ENCODE measurements around the gene PPP1CC. TPM values are rescaled to one million over a fixed set of nuclear protein-coding genes. Genes with fewer than 3 reads are reported as not detected.

The PPP1CC gene
- polyA plus RNA-seq, 1 of the 3 experiments (the other 2 are of a cell fraction), result 62.0 TPM

- H2AFZ ChIP-seq (ENCODE audit: low read depth), result no peak overlapping the region
- H3K9ac ChIP-seq, result no peak overlapping the region
- peaks cover 17% of the 10 kb centered on the region; the same call in 1 of the 2 replicates for H3K79me2 ChIP-seq (ENCODE audit: insufficient read depth)
- DNase-seq, result no peak
- H3K4me2 ChIP-seq, result no peak overlapping the region
- H4K20me1 ChIP-seq (ENCODE audit: insufficient read depth), result peaks cover 9% of the 10 kb centered on the region
- no peaks in the 10 kb centered on the region for H3K9me3 ChIP-seq
- TF ChIP-seq SIN3A (IDR thresholded peaks at IDR 0.05; ENCODE audit: borderline replicate concordance, low read depth, low read length), result no peak
- TF ChIP-seq TEAD4 (IDR thresholded peaks at IDR 0.05; ENCODE audit: borderline replicate concordance, insufficient read depth), result no peak
- TF ChIP-seq, protein P1, sequence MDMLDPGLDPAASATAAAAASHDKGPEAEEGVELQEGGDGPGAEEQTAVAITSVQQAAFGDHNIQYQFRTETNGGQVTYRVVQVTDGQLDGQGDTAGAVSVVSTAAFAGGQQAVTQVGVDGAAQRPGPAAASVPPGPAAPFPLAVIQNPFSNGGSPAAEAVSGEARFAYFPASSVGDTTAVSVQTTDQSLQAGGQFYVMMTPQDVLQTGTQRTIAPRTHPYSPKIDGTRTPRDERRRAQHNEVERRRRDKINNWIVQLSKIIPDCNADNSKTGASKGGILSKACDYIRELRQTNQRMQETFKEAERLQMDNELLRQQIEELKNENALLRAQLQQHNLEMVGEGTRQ (IDR thresholded peaks at IDR 0.05; ENCODE audit: borderline replicate concordance, low read depth, low read length), result no peak
- TF ChIP-seq FOSL2 (IDR thresholded peaks at IDR 0.05; ENCODE audit: borderline replicate concordance, low read depth), result no peak
- TF ChIP-seq ELF1 (IDR thresholded peaks at IDR 0.05), result no peak
- no peak for TF ChIP-seq MEF2A (IDR thresholded peaks at IDR 0.05; ENCODE audit: borderline replicate concordance, low read depth)
- TF ChIP-seq YY1 (IDR thresholded peaks at IDR 0.05; ENCODE audit: low read depth), result no peak
- no peak for TF ChIP-seq EZH2phosphoT487 (IDR thresholded peaks at IDR 0.05; ENCODE audit: borderline replicate concordance, low read depth)
- no peak for TF ChIP-seq FOXJ3 (CRISPR knock-in tag; IDR thresholded peaks at IDR 0.05)
- no peak for TF ChIP-seq RXRA (IDR thresholded peaks at IDR 0.05; ENCODE audit: borderline replicate concordance, low read depth)
- no peak for TF ChIP-seq POLR2AphosphoS5 (IDR thresholded peaks at IDR 0.05; ENCODE audit: low read depth, low read length)
- CTCF ChIA-PET, result interaction anchor here (1.0 to 1.3 kb wide), 2 partner anchors 11 to 167 kb away, joined by 3 to 4 read pairs; no protein-coding TSS in a partner anchor
- no peaks in the 10 kb centered on the region; a peak in 1 of 4 replicates for H3K4me1 ChIP-seq (ENCODE audit: control insufficient read depth in 1 of 2, insufficient read depth in 2 of 2, low read depth in 1 of 2, low read length in 1 of 2)
- H3K9me2 ChIP-seq, result no peaks in the 10 kb centered on the region
- no peak overlapping the region for H3K27ac ChIP-seq (ENCODE audit: low read depth in 2 of 2, low read length in 1 of 2)
- H3K4me3 ChIP-seq (ENCODE audit: low read depth in 2 of 2, low read length in 1 of 2), result no peak overlapping the region
- no peaks in the 10 kb centered on the region for H3F3A ChIP-seq (replicated peaks; ENCODE audit: insufficient read depth)
- peaks cover 57 to 73% of the 10 kb centered on the region in 2 experiments for H3K36me3 ChIP-seq (replicated peaks in 1 of 2; ENCODE audit: control insufficient read depth in 1 of 2, insufficient read depth in 2 of 2, low read length in 1 of 2)
- POLR2A ChIA-PET, result no interaction called here
- H3K27me3 ChIP-seq (ENCODE audit: insufficient read depth), result no peaks in the 10 kb centered on the region
Measured at GRCh38 chr12:110720516-110720915, 22.2 kb downstream of the PPP1CC start.

- DNase-seq, result no peak
- no peaks in the 10 kb centered on the region for H3K9me2 ChIP-seq
- H3F3A ChIP-seq (replicated peaks; ENCODE audit: insufficient read depth), result no peaks in the 10 kb centered on the region
- no peak overlapping the region for H3K4me2 ChIP-seq
- TF ChIP-seq JUND (IDR thresholded peaks at IDR 0.05), result no peak
- TF ChIP-seq GATA2 (CRISPR knock-in tag; IDR thresholded peaks at IDR 0.05), result no peak
- TF ChIP-seq, protein P2, sequence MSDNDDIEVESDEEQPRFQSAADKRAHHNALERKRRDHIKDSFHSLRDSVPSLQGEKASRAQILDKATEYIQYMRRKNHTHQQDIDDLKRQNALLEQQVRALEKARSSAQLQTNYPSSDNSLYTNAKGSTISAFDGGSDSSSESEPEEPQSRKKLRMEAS (IDR thresholded peaks at IDR 0.05; ENCODE audit: low read depth), result no peak
- TF ChIP-seq ELF1 (IDR thresholded peaks at IDR 0.05), result no peak
- TF ChIP-seq NFIC (IDR thresholded peaks at IDR 0.05; ENCODE audit: borderline replicate concordance), result no peak
- no peak for TF ChIP-seq CTCF (IDR thresholded peaks at IDR 0.05)
- TF ChIP-seq FOXM1 (IDR thresholded peaks at IDR 0.05; ENCODE audit: low read depth), result no peak
- no peak for TF ChIP-seq ZBTB33 (IDR thresholded peaks at IDR 0.05; ENCODE audit: borderline replicate concordance, low read depth)
- no peak for TF ChIP-seq RFX5 (IDR thresholded peaks at IDR 0.05; ENCODE audit: low read length)
- TF ChIP-seq TEAD4 (IDR thresholded peaks at IDR 0.05; ENCODE audit: borderline replicate concordance, insufficient read depth), result no peak
- no peak for TF ChIP-seq EP300 (IDR thresholded peaks at IDR 0.05; ENCODE audit: borderline replicate concordance in 1 of 2, low read depth in 1 of 2, low read length in 1 of 2)
- TF ChIP-seq SIN3A (IDR thresholded peaks at IDR 0.05; ENCODE audit: borderline replicate concordance, low read depth, low read length), result no peak
- no peak for TF ChIP-seq RCOR1 (IDR thresholded peaks at IDR 0.05; ENCODE audit: low read length)
- no peak for TF ChIP-seq GABPA (IDR thresholded peaks at IDR 0.05; ENCODE audit: low read depth)
- no peak for TF ChIP-seq MXI1 (IDR thresholded peaks at IDR 0.05; ENCODE audit: low read depth, low read length)
- no peak for TF ChIP-seq POLR2AphosphoS5 (IDR thresholded peaks at IDR 0.05; ENCODE audit: low read depth, low read length)
- no peak overlapping the region for H3K9ac ChIP-seq
- no peak overlapping the region for H2AFZ ChIP-seq (ENCODE audit: low read depth)
- ChIA-PET POLR2A (no interaction called here), CTCF (interaction anchor here (1.3 kb wide), 1 partner anchor 104 kb away, joined by 3 read pairs; the partner anchor contains the start of gene TCTN1)
- no peaks in the 10 kb centered on the region for H4K20me1 ChIP-seq (ENCODE audit: insufficient read depth)
- H3K9me3 ChIP-seq, result no peaks in the 10 kb centered on the region
- no peak overlapping the region for H3K27ac ChIP-seq (ENCODE audit: low read depth in 2 of 2, low read length in 1 of 2)
- H3K27me3 ChIP-seq (ENCODE audit: insufficient read depth), result no peaks in the 10 kb centered on the region
- no peaks in the 10 kb centered on the region for H3K4me1 ChIP-seq (ENCODE audit: control insufficient read depth in 1 of 2, insufficient read depth in 2 of 2, low read depth in 1 of 2, low read length in 1 of 2)
- H3K79me2 ChIP-seq (ENCODE audit: insufficient read depth), result peaks cover 1% of the 10 kb centered on the region; the same call in 1 of the 2 replicates
- WGBS (ENCODE audit: low lambda C conversion rate), result 95% methylated on average over 7 of the region's 7 CpGs
- peaks cover 42 to 55% of the 10 kb centered on the region in 2 experiments for H3K36me3 ChIP-seq (replicated peaks in 1 of 2; ENCODE audit: control insufficient read depth in 1 of 2, insufficient read depth in 2 of 2, low read length in 1 of 2)
- H3K4me3 ChIP-seq (ENCODE audit: low read depth in 2 of 2, low read length in 1 of 2), result no peak overlapping the region
Measured at GRCh38 chr12:110718222-110718908, 24.3 kb downstream of the PPP1CC start.

All from SK-N-SH (cell line).